Muscle layer of colon (tissue), 2 donors: ENCODE data around the gene CCDC136.

Source experiments
- H3K27ac ChIP-seq: one replicate; pipeline ENCODE4 v1.7.0; 2013; ENCODE audit warnings: low read depth, mild to moderate bottlenecking, low read length, moderate library complexity
- H3K27me3 ChIP-seq, 2 donors: one replicate each; pipeline ENCODE4 v1.7.0; 2013; ENCODE audit warnings: low read length in 2 of 2, mild to moderate bottlenecking in 2 of 2; ENCODE audit not compliant: insufficient read depth in 2 of 2, control insufficient read depth in 1 of 2
- H3K36me3 ChIP-seq: one replicate; pipeline ENCODE4 v1.7.0; 2013; ENCODE audit warnings: mild to moderate bottlenecking, low read length; ENCODE audit not compliant: insufficient read depth
- H3K4me1 ChIP-seq: one replicate; pipeline ENCODE4 v1.7.0; 2013; ENCODE audit warnings: mild to moderate bottlenecking, low read length; ENCODE audit not compliant: insufficient read depth
- H3K4me3 ChIP-seq, 2 donors: one replicate each; pipeline ENCODE4 v1.7.0; 2013; ENCODE audit warnings: low read length in 2 of 2, low read depth in 1 of 2, mild to moderate bottlenecking in 1 of 2, moderate library complexity in 1 of 2
- H3K9ac ChIP-seq: one replicate; pipeline ENCODE4 v1.7.0; 2013; ENCODE audit warnings: low read length
- H3K9me3 ChIP-seq: one replicate; pipeline ENCODE4 v1.7.0; 2013; ENCODE audit warnings: mild to moderate bottlenecking, low read length
- donor health status: abdominal sarcoma.
- donor health status: Adenocarcinoma of cecum.

The CCDC136 gene

GRCh38 chr7:128836729-128837348 is 45.1 kb downstream of the CCDC136 start:
- Histone ChIP-seq H3K9ac (peak overlapping the region; percentile 41), H3K4me3 (no peak overlapping the region), H3K9me3 (no peaks in the 10 kb centered on the region), H3K4me1 (peaks cover 42% of the 10 kb centered on the region), H3K36me3 (peaks cover 70% of the 10 kb centered on the region), H3K27me3 (no peaks in the 10 kb centered on the region), H3K27ac (peak overlapping the region; percentile 81)

- no peaks in the 10 kb centered on the region for H3K9me3 ChIP-seq
- no peak overlapping the region for H3K9ac ChIP-seq
- peak overlapping the region; percentile 81 for H3K27ac ChIP-seq
- H3K4me3 ChIP-seq = no peak overlapping the region
- H3K4me1 ChIP-seq = peaks cover 40% of the 10 kb centered on the region
- peaks cover 77% of the 10 kb centered on the region for H3K36me3 ChIP-seq
- H3K27me3 ChIP-seq = no peaks in the 10 kb centered on the region
Measured at GRCh38 chr7:128837521-128837921, 45.8 kb downstream of the CCDC136 start.

- Histone ChIP-seq H3K4me3 (no peak overlapping the region), H3K9me3 (no peaks in the 10 kb centered on the region), H3K36me3 (peaks cover 84% of the 10 kb centered on the region), H3K4me1 (peaks cover 33% of the 10 kb centered on the region), H3K27me3 (no peaks in the 10 kb centered on the region), H3K27ac (peak overlapping the region; percentile 25), H3K9ac (no peak overlapping the region)
Measured at GRCh38 chr7:128838109-128838779, 46.5 kb downstream of the CCDC136 start.

GRCh38 chr7:128838981-128839731 is 47.4 kb downstream of the CCDC136 start:
- Histone ChIP-seq H3K27me3 (no peaks in the 10 kb centered on the region), H3K9me3 (no peaks in the 10 kb centered on the region), H3K27ac (peak overlapping the region; percentile 25), H3K4me1 (peaks cover 24% of the 10 kb centered on the region), H3K9ac (no peak overlapping the region), H3K4me3 (no peak overlapping the region), H3K36me3 (peaks cover 93% of the 10 kb centered on the region)

- no peak overlapping the region for H3K9ac ChIP-seq
- H3K4me3 ChIP-seq = no peak overlapping the region
- H3K4me1 ChIP-seq = peaks cover 20% of the 10 kb centered on the region
- no peaks in the 10 kb centered on the region for H3K9me3 ChIP-seq
- H3K36me3 ChIP-seq = peaks cover 99% of the 10 kb centered on the region
- H3K27me3 ChIP-seq = no peaks in the 10 kb centered on the region
- H3K27ac ChIP-seq = peak overlapping the region; percentile 1
Measured at GRCh38 chr7:128839751-128840177, 48.0 kb downstream of the CCDC136 start.

GRCh38 chr7:128840326-128841170 is 48.8 kb downstream of the CCDC136 start:
- Histone ChIP-seq H3K9me3 (no peaks in the 10 kb centered on the region), H3K36me3 (peaks cover 100% of the 10 kb centered on the region), H3K4me3 (no peak overlapping the region), H3K27ac (peak overlapping the region; percentile 1), H3K4me1 (peaks cover 13% of the 10 kb centered on the region), H3K9ac (no peak overlapping the region), H3K27me3 (no peaks in the 10 kb centered on the region)

- peaks cover 7% of the 10 kb centered on the region for H3K4me1 ChIP-seq
- H3K4me3 ChIP-seq = no peak overlapping the region
- no peak overlapping the region for H3K9ac ChIP-seq
- H3K27ac ChIP-seq = no peak overlapping the region
- H3K27me3 ChIP-seq = no peaks in the 10 kb centered on the region
- H3K36me3 ChIP-seq = peaks cover 100% of the 10 kb centered on the region
- no peaks in the 10 kb centered on the region for H3K9me3 ChIP-seq
Measured at GRCh38 chr7:128841171-128841690, 49.5 kb downstream of the CCDC136 start.

GRCh38 chr7:128841921-128842673 is 50.3 kb downstream of the CCDC136 start:
- Histone ChIP-seq H3K27ac (peak overlapping the region; percentile 2), H3K9me3 (no peaks in the 10 kb centered on the region), H3K4me1 (no peaks in the 10 kb centered on the region), H3K27me3 (no peaks in the 10 kb centered on the region), H3K36me3 (peaks cover 100% of the 10 kb centered on the region), H3K4me3 (no peak overlapping the region), H3K9ac (no peak overlapping the region)

- Histone ChIP-seq H3K27me3 (no peaks in the 10 kb centered on the region), H3K9me3 (no peaks in the 10 kb centered on the region), H3K4me1 (no peaks in the 10 kb centered on the region), H3K9ac (no peak overlapping the region), H3K4me3 (no peak overlapping the region), H3K36me3 (peaks cover 100% of the 10 kb centered on the region), H3K27ac (peak overlapping the region; percentile 2)
Measured at GRCh38 chr7:128842674-128843641, 51.2 kb downstream of the CCDC136 start.
